Transverse colon (tissue), 4 donors: Measurements from ENCODE around the gene SCLY.

Source experiments
- EP300 ChIP-seq: sonication (generic); formaldehyde crosslinking; IDR thresholded peaks from one replicate; pipeline ENCODE4 v1.6.1; 2017; ENCODE audit warnings: antibody characterized with exemption, low read depth
- POLR2A ChIP-seq: fragments of 450-650 bp; IDR thresholded peaks from one replicate; pipeline ENCODE4 v1.6.1; 2016; ENCODE audit warnings: antibody characterized with exemption, mild to moderate bottlenecking, moderate library complexity
- POLR2AphosphoS5 ChIP-seq, 3 donors: sonication (generic); formaldehyde crosslinking; IDR thresholded peaks; one replicate each; pipeline ENCODE4 v1.6.1; 2016; ENCODE audit warnings: antibody characterized with exemption in 3 of 3
- TF ChIP-seq, protein P1 (sequence below), 5 experiments: fragments of 200-600 bp in 3 of 5; fragments of 450-650 bp in 2 of 5; sonication (generic) in 3 of 5; IDR thresholded peaks; 1 replicate in 2 of 5; 2 replicates in 3 of 5; pipeline ENCODE4 v1.5.1; 2016 to 2017; ENCODE audit warnings: antibody characterized with exemption in 5 of 5, inconsistent platforms in 3 of 5, mild to moderate bottlenecking in 2 of 5, moderate library complexity in 1 of 5

DNA sequence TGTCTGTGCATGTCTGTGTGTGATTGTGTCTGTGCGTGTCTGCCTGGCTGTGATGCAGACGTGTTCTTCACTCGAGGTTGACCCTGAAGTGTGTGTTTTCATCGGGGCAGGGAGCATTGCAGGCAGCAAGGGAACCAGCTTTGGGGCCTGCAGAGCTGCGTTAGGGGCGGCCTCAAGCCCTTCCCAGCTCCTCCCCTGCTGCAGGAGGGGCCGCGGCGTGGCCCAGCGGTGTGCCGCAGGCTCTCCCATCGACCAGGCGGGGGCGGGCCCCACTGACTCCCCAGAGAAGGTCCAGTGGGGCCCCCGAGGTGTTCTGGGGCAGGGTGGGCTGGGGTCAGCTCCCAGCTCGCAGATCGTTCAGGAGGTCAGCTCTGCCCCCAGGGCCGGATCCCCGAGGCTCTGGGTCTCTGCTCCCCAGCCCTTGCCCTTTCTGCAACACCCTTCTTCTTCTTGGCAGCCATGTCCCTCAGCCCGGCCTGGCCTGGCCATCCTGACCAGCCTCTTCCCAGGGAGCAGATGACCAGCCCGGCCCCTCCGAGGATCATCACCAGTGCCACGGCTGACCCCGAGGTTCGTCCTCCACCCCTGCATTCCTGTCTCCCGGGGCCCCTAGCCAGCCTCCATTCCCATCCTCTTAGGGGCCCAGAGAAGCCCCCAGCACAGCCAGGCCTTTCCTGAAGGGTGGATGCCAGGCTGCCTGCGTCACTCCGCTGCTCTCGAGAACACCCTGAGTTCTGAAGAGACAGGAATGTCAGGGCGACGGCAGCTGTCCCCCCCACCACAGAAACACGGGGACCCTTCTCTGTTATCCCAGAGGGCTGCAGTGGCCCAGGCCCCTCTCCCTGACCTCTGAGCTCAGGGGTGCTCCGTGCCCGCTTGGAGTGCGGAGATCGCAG, 66.6 kb downstream of the SCLY start:
- TF ChIP-seq POLR2A, result no peak
- TF ChIP-seq, protein P1, sequence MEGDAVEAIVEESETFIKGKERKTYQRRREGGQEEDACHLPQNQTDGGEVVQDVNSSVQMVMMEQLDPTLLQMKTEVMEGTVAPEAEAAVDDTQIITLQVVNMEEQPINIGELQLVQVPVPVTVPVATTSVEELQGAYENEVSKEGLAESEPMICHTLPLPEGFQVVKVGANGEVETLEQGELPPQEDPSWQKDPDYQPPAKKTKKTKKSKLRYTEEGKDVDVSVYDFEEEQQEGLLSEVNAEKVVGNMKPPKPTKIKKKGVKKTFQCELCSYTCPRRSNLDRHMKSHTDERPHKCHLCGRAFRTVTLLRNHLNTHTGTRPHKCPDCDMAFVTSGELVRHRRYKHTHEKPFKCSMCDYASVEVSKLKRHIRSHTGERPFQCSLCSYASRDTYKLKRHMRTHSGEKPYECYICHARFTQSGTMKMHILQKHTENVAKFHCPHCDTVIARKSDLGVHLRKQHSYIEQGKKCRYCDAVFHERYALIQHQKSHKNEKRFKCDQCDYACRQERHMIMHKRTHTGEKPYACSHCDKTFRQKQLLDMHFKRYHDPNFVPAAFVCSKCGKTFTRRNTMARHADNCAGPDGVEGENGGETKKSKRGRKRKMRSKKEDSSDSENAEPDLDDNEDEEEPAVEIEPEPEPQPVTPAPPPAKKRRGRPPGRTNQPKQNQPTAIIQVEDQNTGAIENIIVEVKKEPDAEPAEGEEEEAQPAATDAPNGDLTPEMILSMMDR (IDR thresholded peaks at IDR 0.05), result peak in 1 of 5 experiments; percentile 12
- TF ChIP-seq EP300, result no peak
- no peak for TF ChIP-seq POLR2AphosphoS5 (IDR thresholded peaks at IDR 0.05)
